GM23248 (cell line): Measurements from ENCODE around the gene SLC8A1. TPM values are rescaled to one million over a fixed set of nuclear protein-coding genes. Genes with fewer than 3 reads are reported as not detected.

Experiments
- DNase-seq: peaks from one replicate; pipeline ENCODE4 v3.0.0-alpha.2; 2015
- H2AFZ ChIP-seq: fragments of 200-600 bp; sonication (generic); 2 replicates; pipeline ENCODE4 v1.6.1; 2016; ENCODE audit warnings: antibody characterized with exemption
- H3F3A ChIP-seq: fragments of 200-600 bp; sonication (generic); 2 replicates; pipeline ENCODE4 v1.6.1; 2016; ENCODE audit warnings: mild to moderate bottlenecking, antibody characterized with exemption, mixed run types; ENCODE audit not compliant: insufficient read depth
- H3K27ac ChIP-seq: fragments of 200-600 bp; sonication (generic); 2 replicates; pipeline ENCODE4 v1.5.1; 2016; ENCODE audit warnings: mild to moderate bottlenecking
- H3K27me3 ChIP-seq: fragments of 200-600 bp; sonication (generic); replicated peaks from 2 replicates; pipeline ENCODE4 v1.6.1; 2016; ENCODE audit warnings: mild to moderate bottlenecking; ENCODE audit not compliant: insufficient read depth
- H3K36me3 ChIP-seq: fragments of 200-600 bp; sonication (generic); 2 replicates; pipeline ENCODE4 v1.6.1; 2016; ENCODE audit warnings: low read depth, mild to moderate bottlenecking
- H3K4me1 ChIP-seq: fragments of 200-600 bp; sonication (generic); 2 replicates; pipeline ENCODE4 v1.6.1; 2016; ENCODE audit warnings: mild to moderate bottlenecking; ENCODE audit not compliant: insufficient read depth
- H3K4me2 ChIP-seq: fragments of 200-600 bp; sonication (generic); one replicate; pipeline ENCODE4 v1.6.1; 2016; ENCODE audit warnings: mild to moderate bottlenecking; ENCODE audit not compliant: unreplicated experiment
- H3K4me3 ChIP-seq: fragments of 200-600 bp; sonication (generic); 2 replicates; pipeline ENCODE4 v1.5.1; 2016; ENCODE audit warnings: mild to moderate bottlenecking
- H3K79me2 ChIP-seq: fragments of 200-600 bp; sonication (generic); 2 replicates; pipeline ENCODE4 v1.6.1; 2016; ENCODE audit warnings: mild to moderate bottlenecking; ENCODE audit not compliant: insufficient read depth
- H3K9ac ChIP-seq: fragments of 200-600 bp; sonication (generic); 2 replicates; pipeline ENCODE4 v1.6.1; 2016; ENCODE audit warnings: mild to moderate bottlenecking
- H3K9me2 ChIP-seq: fragments of 200-600 bp; sonication (generic); 2 replicates; pipeline ENCODE4 v1.6.1; 2016; ENCODE audit warnings: mixed run types, mild to moderate bottlenecking, moderate library complexity; ENCODE audit not compliant: insufficient read depth
- H3K9me3 ChIP-seq: fragments of 200-600 bp; sonication (generic); one replicate; pipeline ENCODE4 v1.6.1; 2017; ENCODE audit warnings: low read depth
- H4K20me1 ChIP-seq: fragments of 200-600 bp; sonication (generic); 2 replicates; pipeline ENCODE4 v1.6.0; 2016; ENCODE audit not compliant: insufficient read depth
- EZH2 ChIP-seq: fragments of 200-600 bp; sonication (generic); IDR thresholded peaks from 2 replicates; pipeline ENCODE4 v1.6.1; 2018; ENCODE audit warnings: antibody characterized with exemption, mild to moderate bottlenecking; ENCODE audit not compliant: insufficient read depth, poor library complexity, severe bottlenecking
- EZH2phosphoT487 ChIP-seq: fragments of 200-600 bp; sonication (generic); IDR thresholded peaks from 2 replicates; pipeline ENCODE4 v1.6.1; 2018; ENCODE audit warnings: antibody characterized with exemption, moderate library complexity, mild to moderate bottlenecking, low read depth; ENCODE audit not compliant: insufficient read depth
- WGBS, 2 experiments: methylation state at CpG; one replicate each; pipeline ENCODE4 v1.1.6; 2015 to 2017; ENCODE audit warnings: low lambda C conversion rate in 2 of 2, low coverage in 1 of 2; ENCODE audit errors: missing lambda C conversion rate in 2 of 2; 5-methylcytosine and 5-hydroxymethylcytosine counted together
- in situ Hi-C: fragments of 300-500 bp; cut with MboI; formaldehyde crosslinking; loops from 2 replicates; pipeline ENCODE4 v1.15.0; 2020
- polyA plus RNA-seq: library from polyadenylated mRNA; unstranded; fragments of >200 nt; fragmentation: Nextera tagmentation; extraction: Ambion mirVana; gene quantifications from 2 replicates; pipeline ENCODE4 v1.2.1, GENCODE V29; 2016
- total RNA-seq: library from RNA; depleted of rRNA; stranded (reverse); fragments of >200 nt; shearing (Covaris generic); gene quantifications from 2 replicates; pipeline ENCODE4 v1.2.3, GENCODE V29; 2014

SLC8A1 gene
- total and polyA plus RNA-seq, 2 experiments from 2014 or later, result 13.8 to 83.4 TPM

DNA sequence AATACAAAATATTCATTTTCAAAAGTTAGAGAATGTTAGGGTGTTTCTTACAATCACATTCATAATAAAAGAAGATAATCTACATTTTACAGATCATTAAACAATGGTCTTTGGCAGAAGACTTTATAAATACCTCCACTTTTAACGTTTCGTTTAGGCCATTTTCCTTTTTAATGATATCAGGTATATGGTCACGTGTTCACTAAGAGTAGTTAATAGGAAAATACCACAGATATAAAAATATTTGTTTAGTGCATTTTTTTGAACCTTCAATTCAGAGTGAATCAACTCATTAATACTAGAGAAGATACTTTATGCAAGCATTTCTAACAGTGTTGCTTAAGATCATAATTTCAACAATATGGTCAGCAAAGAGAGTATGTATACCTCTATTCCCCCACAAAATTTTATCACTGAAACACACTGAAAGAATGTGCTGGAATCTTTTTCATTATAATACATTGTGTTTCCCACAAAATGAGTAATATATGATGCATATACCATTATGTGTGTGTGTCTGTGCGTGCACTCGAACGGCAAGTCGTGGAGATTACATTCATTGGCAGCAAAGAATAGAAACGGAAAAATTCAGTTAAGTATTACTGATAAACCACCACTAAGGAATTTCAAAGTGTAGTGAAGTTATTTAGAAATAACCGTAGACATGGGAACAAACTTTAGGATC lies 353.0 kb downstream of the SLC8A1 start:
- Histone ChIP-seq H3K27me3 (no peaks in the 10 kb centered on the region), H3K9me2 (no peaks in the 10 kb centered on the region), H3F3A (peaks cover 96% of the 10 kb centered on the region), H4K20me1 (no peaks in the 10 kb centered on the region), H3K4me2 (peak overlapping the region; percentile 26), H3K79me2 (no peaks in the 10 kb centered on the region), H3K4me3 (no peak overlapping the region), H3K9me3 (no peaks in the 10 kb centered on the region), H3K4me1 (peaks cover 100% of the 10 kb centered on the region), H3K27ac (peak overlapping the region; percentile 89), H3K36me3 (no peaks in the 10 kb centered on the region), H3K9ac (peak overlapping the region; percentile 15; the same call in 1 of the 2 replicates), H2AFZ (no peak overlapping the region)
- in situ Hi-C loops, result no loop called here
- WGBS, 2 experiments, result 69 to 71% methylated on average over 9 of the region's 9 CpGs
- peak; percentile 50 for DNase-seq
- TF ChIP-seq EZH2 (no peak), EZH2phosphoT487 (no peak)

DNA sequence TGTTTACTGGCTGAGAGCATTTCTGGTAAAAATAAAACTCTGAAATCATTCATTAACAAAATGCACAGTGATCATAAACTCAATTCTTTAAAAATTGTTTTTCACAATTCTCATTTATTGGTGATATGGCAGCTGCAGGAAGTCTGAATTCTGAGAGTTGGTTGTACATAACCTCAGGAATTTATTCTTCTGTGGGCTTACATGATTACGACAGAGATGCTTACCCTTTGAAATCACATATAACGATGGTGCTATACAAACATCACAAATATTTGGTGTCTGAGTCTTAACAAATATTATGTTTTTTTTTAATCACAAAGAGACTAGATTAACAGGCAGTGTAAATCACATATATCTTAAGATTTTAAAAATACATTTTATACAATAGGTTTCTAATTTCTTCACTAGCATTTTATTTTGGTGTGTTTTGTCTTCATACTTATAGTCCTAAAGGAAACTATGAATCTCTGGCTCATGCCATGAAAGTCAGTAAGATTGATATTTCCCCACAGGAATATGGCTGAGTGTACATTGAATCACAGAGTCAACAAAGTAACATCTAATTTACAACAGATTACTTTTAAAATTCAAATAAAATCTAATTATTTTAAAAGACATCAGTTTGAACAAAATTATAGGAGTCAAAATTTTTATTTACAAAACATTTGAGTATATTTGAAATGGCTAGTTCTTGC lies 354.1 kb downstream of the SLC8A1 start:
- 0 out of 2 replicates have a peak overlapping the region, but pooled peaks have one; percentile 2 for H3K4me3 ChIP-seq
- H3K4me1 ChIP-seq, result peaks cover 100% of the 10 kb centered on the region
- H3K79me2 ChIP-seq, result no peaks in the 10 kb centered on the region
- H3K27ac ChIP-seq, result peak overlapping the region; percentile 89
- DNase-seq, result peak; percentile 84
- no peak overlapping the region for H2AFZ ChIP-seq
- in situ Hi-C loops, result no loop called here
- 0 out of 2 replicates have a peak, but pooled peaks have one; percentile 30 for TF ChIP-seq EZH2phosphoT487
- TF ChIP-seq EZH2, result no peak
- H3K4me2 ChIP-seq, result peak overlapping the region; percentile 26
- H3K27me3 ChIP-seq, result no peaks in the 10 kb centered on the region
- no peaks in the 10 kb centered on the region for H4K20me1 ChIP-seq
- no peaks in the 10 kb centered on the region for H3K9me3 ChIP-seq
- 1 to 5% methylated on average over 2 of the region's 2 CpGs for WGBS, 2 experiments
- no peaks in the 10 kb centered on the region for H3K9me2 ChIP-seq
- no peaks in the 10 kb centered on the region for H3K36me3 ChIP-seq
- peaks cover 95% of the 10 kb centered on the region for H3F3A ChIP-seq
- H3K9ac ChIP-seq, result peak overlapping the region; percentile 28; the same call in 1 of the 2 replicates

DNA sequence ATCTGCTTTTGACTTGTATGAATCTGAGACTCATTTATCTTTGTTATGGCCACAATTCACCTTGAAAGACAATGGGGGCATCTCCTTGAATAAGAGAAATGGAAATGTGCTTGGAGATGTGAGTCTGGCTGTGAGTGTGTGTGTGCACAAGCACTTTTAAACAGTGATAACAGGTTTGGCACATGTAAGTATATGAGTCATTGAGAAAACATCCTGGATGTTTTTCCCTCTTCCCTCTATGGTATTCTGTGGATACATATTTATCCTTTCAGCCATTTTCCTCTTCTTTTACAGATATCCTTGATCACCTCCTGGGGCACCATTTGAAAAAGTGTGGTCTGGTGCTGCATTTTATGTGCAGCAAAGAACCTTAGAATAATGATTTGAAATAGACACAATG lies 355.5 kb downstream of the SLC8A1 start:
- Histone ChIP-seq H3K27ac (peak overlapping the region; percentile 89), H3K79me2 (no peaks in the 10 kb centered on the region), H3K4me2 (no peak overlapping the region), H3K9me2 (no peaks in the 10 kb centered on the region), H4K20me1 (no peaks in the 10 kb centered on the region), H3K9ac (no peak overlapping the region), H2AFZ (no peak overlapping the region), H3K36me3 (no peaks in the 10 kb centered on the region), H3K4me3 (no peak overlapping the region), H3K9me3 (no peaks in the 10 kb centered on the region), H3K4me1 (peaks cover 87% of the 10 kb centered on the region), H3K27me3 (no peaks in the 10 kb centered on the region), H3F3A (peaks cover 81% of the 10 kb centered on the region)
- DNase-seq, result peak; percentile 31
- in situ Hi-C loops, result no loop called here
- TF ChIP-seq EZH2 (no peak), EZH2phosphoT487 (no peak)

DNA sequence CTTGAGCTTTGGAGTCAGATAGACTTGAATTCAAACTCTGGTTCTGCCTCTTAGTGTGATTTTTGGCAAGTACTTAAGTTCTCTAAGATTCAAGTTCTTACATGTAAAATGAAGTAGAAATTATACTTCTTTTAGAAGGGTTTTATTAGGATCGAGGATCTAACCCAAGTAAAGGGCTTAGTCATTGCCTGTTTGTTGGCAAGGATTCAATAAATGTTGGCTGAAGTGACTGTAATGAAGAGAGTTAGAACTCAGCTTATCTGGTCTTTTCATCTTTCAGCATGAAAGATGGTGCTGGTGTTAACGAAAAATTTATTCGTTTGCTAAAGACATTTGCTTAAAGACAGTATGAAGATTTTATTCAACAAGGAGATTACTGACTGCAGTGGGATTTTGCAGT lies 356.9 kb downstream of the SLC8A1 start:
- H3F3A ChIP-seq, result peaks cover 67% of the 10 kb centered on the region
- DNase-seq, result peak; percentile 70
- peaks cover 73% of the 10 kb centered on the region for H3K4me1 ChIP-seq
- H2AFZ ChIP-seq, result peak overlapping the region; percentile 45
- H4K20me1 ChIP-seq, result no peaks in the 10 kb centered on the region
- WGBS, 2 experiments, result 18 to 21% methylated on average over 3 of the region's 3 CpGs
- H3K79me2 ChIP-seq, result no peaks in the 10 kb centered on the region
- H3K9ac ChIP-seq, result no peak overlapping the region
- no peaks in the 10 kb centered on the region for H3K27me3 ChIP-seq
- in situ Hi-C loops, result no loop called here
- peak overlapping the region; percentile 28 for H3K4me2 ChIP-seq
- H3K27ac ChIP-seq, result peak overlapping the region; percentile 47
- H3K9me2 ChIP-seq, result no peaks in the 10 kb centered on the region
- H3K36me3 ChIP-seq, result no peaks in the 10 kb centered on the region
- no peak for TF ChIP-seq EZH2
- no peaks in the 10 kb centered on the region for H3K9me3 ChIP-seq
- H3K4me3 ChIP-seq, result peak overlapping the region; percentile 22; the same call in 1 of the 2 replicates
